GM12878 (cell line): Measurements from ENCODE around the gene MYCT1. TPM values are rescaled to one million over a fixed set of nuclear protein-coding genes. Genes with fewer than 3 reads are reported as not detected.

Experiments used
- ATAC-seq: fragments of 200-7000 bp; cut with Tn5 transposase; 3 replicates; pipeline ENCODE4 v1.9.1; 2020; ENCODE audit warnings: mild to moderate bottlenecking, moderate library complexity
- BruUV-seq: library from RNA; stranded (reverse); fragments of 400-500 nt; replicated peaks from 2 replicates; lab custom pipeline; 2021; lab: Mats Ljungman, UMichigan
- CTCF ChIA-PET: fragments of 300-600 bp; sonication (Branson Sonifier 250); formaldehyde crosslinking; extraction: SDS; loops from one replicate; lab custom pipeline; 2021; ENCODE audit warnings: inconsistent platforms; lab: Yijun Ruan, JAX
- POLR2A ChIA-PET: fragments of 350-600 bp; formaldehyde crosslinking; extraction: SDS; loops from one replicate; lab custom pipeline; 2021; ENCODE audit warnings: inconsistent platforms; lab: Charles Lee
- RAD21 ChIA-PET: fragments of 300-600 bp; sonication (Branson Sonifier 250); formaldehyde crosslinking; loops from one replicate; lab custom pipeline; 2023; ENCODE audit warnings: antibody characterized with exemption; ENCODE audit not compliant: unreplicated experiment; lab: Charles Lee
- SMC1A ChIA-PET: fragments of 300-600 bp; sonication (Branson Sonifier 250); formaldehyde crosslinking; loops from one replicate; lab custom pipeline; 2023; ENCODE audit not compliant: unreplicated experiment, uncharacterized antibody; lab: Charles Lee
- DNase-seq: peaks from one replicate; pipeline ENCODE4 v3.0.0-alpha.2; 2011; ENCODE audit warnings: low read depth, low spot score
- FAIRE-seq: peaks from 3 replicates; lab custom pipeline; 2011; peaks lifted over from hg19 to GRCh38; lab: Jason Lieb, UNC
- H2AFZ ChIP-seq: 2 replicates; pipeline ENCODE4 v1.6.0; 2011; ENCODE audit warnings: low read depth, low read length, control low read depth; ENCODE audit not compliant: control insufficient read depth
- H3K27ac ChIP-seq: 2 replicates; pipeline ENCODE4 v1.5.1; 2011; ENCODE audit warnings: control low read depth; ENCODE audit not compliant: control insufficient read depth, insufficient read depth
- H3K27me3 ChIP-seq, 2 experiments: replicated peaks in 1 of 2; 2 replicates each; pipeline versions ENCODE4 v1.6.0 to v1.6.1; 2011; ENCODE audit warnings: low read length in 1 of 2; ENCODE audit not compliant: control insufficient read depth in 2 of 2, insufficient read depth in 2 of 2
- H3K36me3 ChIP-seq, 2 experiments: 2 replicates each; pipeline ENCODE4 v1.5.1; 2011; ENCODE audit warnings: low read length in 1 of 2; ENCODE audit not compliant: control insufficient read depth in 2 of 2, insufficient read depth in 2 of 2
- H3K4me1 ChIP-seq: 2 replicates; pipeline ENCODE4 v1.6.1; 2011; ENCODE audit warnings: mild to moderate bottlenecking, low read length, moderate library complexity, mixed read lengths; ENCODE audit not compliant: control insufficient read depth, insufficient read depth
- H3K4me2 ChIP-seq: 2 replicates; pipeline ENCODE4 v1.6.0; 2011; ENCODE audit warnings: control low read depth; ENCODE audit not compliant: control insufficient read depth, insufficient read depth
- H3K4me3 ChIP-seq: fragments of 200-600 bp; sonication (generic); 2 replicates; pipeline ENCODE4 v1.5.1; 2016
- H3K79me2 ChIP-seq: 2 replicates; pipeline ENCODE4 v1.6.0; 2011; ENCODE audit warnings: low read length; ENCODE audit not compliant: control insufficient read depth, insufficient read depth
- H3K9ac ChIP-seq: 2 replicates; pipeline ENCODE4 v1.8.0; 2011; ENCODE audit warnings: low read length, control low read depth, mixed read lengths; ENCODE audit not compliant: control insufficient read depth, insufficient read depth
- H3K9me3 ChIP-seq: replicated peaks from 3 replicates; pipeline ENCODE4 v1.5.1; 2011; ENCODE audit warnings: mild to moderate bottlenecking, low read length; ENCODE audit not compliant: control insufficient read depth, insufficient read depth
- H4K20me1 ChIP-seq: 2 replicates; pipeline ENCODE4 v1.6.0; 2011; ENCODE audit not compliant: control insufficient read depth, insufficient read depth
- CTCF ChIP-seq, 3 experiments: IDR thresholded peaks in 2 of 3; conservative IDR thresholded peaks in 1 of 3; 2 replicates each; pipeline ENCODE4 v1.5.1; 2011; ENCODE audit warnings: low read depth in 3 of 3, low read length in 3 of 3, mild to moderate bottlenecking in 3 of 3, control low read depth in 2 of 3, moderate library complexity in 2 of 3, inconsistent platforms in 1 of 3, mixed read lengths in 1 of 3; ENCODE audit not compliant: control insufficient read depth in 2 of 3, insufficient read depth in 1 of 3; ENCODE audit errors: extremely low read depth in 1 of 3
- FOXK2 ChIP-seq: fragments of 450-650 bp; IDR thresholded peaks from 2 replicates; pipeline ENCODE4 v1.6.1; 2017; ENCODE audit warnings: mild to moderate bottlenecking, moderate library complexity
- MYB ChIP-seq: fragments of 150-350 bp; IDR thresholded peaks from 2 replicates; pipeline ENCODE4 v1.6.1; 2014; ENCODE audit warnings: mild to moderate bottlenecking, low read depth, low read length, borderline replicate concordance
- RAD21 ChIP-seq: IDR thresholded peaks from 2 replicates; pipeline ENCODE4 v1.6.1; 2011; ENCODE audit warnings: mild to moderate bottlenecking, low read depth, low read length, moderate library complexity; ENCODE audit not compliant: insufficient read depth
- RB1 ChIP-seq: fragments of 450-650 bp; formaldehyde crosslinking; IDR thresholded peaks from 2 replicates; pipeline ENCODE4 v1.6.1; 2017; ENCODE audit warnings: mild to moderate bottlenecking, borderline replicate concordance
- SMAD5 ChIP-seq: IDR thresholded peaks from 2 replicates; pipeline ENCODE4 v1.6.1; 2016; ENCODE audit warnings: antibody characterized with exemption, low read depth
- WGBS: methylation state at CpG from one replicate; pipeline ENCODE4 v1.1.6; 2016; ENCODE audit warnings: low lambda C conversion rate; ENCODE audit not compliant: insufficient replicate concordance, insufficient coverage; ENCODE audit errors: missing lambda C conversion rate; 5-methylcytosine and 5-hydroxymethylcytosine counted together
- in situ Hi-C: fragments of 300-500 bp; cut with MboI; formaldehyde crosslinking; loops from 9 replicates; pipeline ENCODE4 v1.14.3; 2018; ENCODE audit warnings: mixed read lengths
- intact Hi-C: fragments of 100-400 bp; cut with micrococcal nuclease; formaldehyde crosslinking; loops from one replicate; pipeline ENCODE4 v1.14.2; 2022; ENCODE audit not compliant: unreplicated experiment
- polyA plus RNA-seq, 11 experiments: library from polyadenylated mRNA; depleted of rRNA in 4 of 11; unstranded in 6 of 11; stranded (reverse) in 5 of 11; fragments of >200 nt; fragmentation: Nextera tagmentation in 4 of 11; fragmentation: Illumina TruSeq in 1 of 11; extraction: Ambion mirVana in 4 of 11; extraction: Trizol in 1 of 11; gene quantifications; 1 replicate in 1 of 11; 2 replicates in 10 of 11; pipeline versions ENCODE4 v1.2.1 to v1.2.3, GENCODE V29; 2011 to 2016; ENCODE audit warnings: inconsistent platforms in 2 of 11, missing spikeins in 2 of 11, low read depth in 1 of 11
- total RNA-seq, 4 experiments: library from RNA; depleted of rRNA in 3 of 4; stranded (reverse); fragments of >200 nt in 3 of 4; fragmentation: Illumina TruSeq in 1 of 4; extraction: Trizol in 1 of 4; gene quantifications; 2 replicates each; pipeline versions ENCODE4 v1.2.1 to v1.2.3, GENCODE V29; 2013 to 2021

The MYCT1 gene
- total and polyA plus RNA-seq, 10 of the 15 experiments (the other 5 are each of a cell fraction or from before 2014, with no cell fraction given), result 0.15 TPM; not detected in 9

DNA sequence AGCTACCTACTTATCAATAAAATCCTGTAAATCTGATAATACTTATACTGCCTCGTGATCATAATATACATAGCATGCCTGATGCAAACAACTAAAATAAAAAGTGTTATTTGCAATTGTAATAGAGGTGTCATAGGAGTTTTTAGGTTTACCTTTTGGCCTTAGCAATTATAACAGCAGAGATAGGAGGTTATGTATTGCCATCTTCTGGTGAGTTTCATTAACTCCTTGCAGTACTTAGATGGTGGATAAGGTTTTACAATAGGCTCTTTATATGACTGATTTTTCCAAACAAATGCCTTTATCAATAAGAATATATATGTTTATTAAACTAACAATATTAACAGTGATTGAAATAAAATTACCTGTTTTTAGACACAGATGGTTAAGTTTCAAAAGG lies 27.8 kb upstream of the MYCT1 start:
- SMC1A ChIA-PET, result no interaction called here
- peak; percentile 65 for ATAC-seq

More for the DNA sequence above, 27.8 kb upstream of the MYCT1 start:
- H2AFZ ChIP-seq, result no peak overlapping the region
- DNase-seq, result no peak
- H3K4me2 ChIP-seq, result no peak overlapping the region
- no peaks in the 10 kb centered on the region for H3K4me1 ChIP-seq
- no TSS peak for BruUV-seq
- no peaks in the 10 kb centered on the region for H3K9me3 ChIP-seq
- CTCF ChIA-PET, result interaction anchor here (0.9 to 2.2 kb wide), 3 partner anchors 18 to 119 kb away, joined by 3 to 6 read pairs (median 6); no protein-coding TSS in a partner anchor
- no peak overlapping the region for H3K4me3 ChIP-seq
- H3K27me3 ChIP-seq, result no peaks in the 10 kb centered on the region
- in situ Hi-C loops, result no loop called here
- no peak for FAIRE-seq
- no peaks in the 10 kb centered on the region for H3K36me3 ChIP-seq
- RAD21 ChIA-PET, result interaction anchor here (1.4 kb wide), 1 partner anchor 116 kb away, joined by 3 read pairs; no protein-coding TSS in a partner anchor
- 0% methylated on average over 1 of the region's 1 CpG for WGBS
- TF ChIP-seq MYB (no peak), RAD21 (peak; percentile 47), SMAD5 (no peak), RB1 (no peak), FOXK2 (no peak), CTCF (IDR thresholded peaks at IDR 0.05 in 2 of 3, conservative IDR thresholded peaks at IDR 0.05 in 1 of 3; ENCODE audit: control insufficient read depth in 2 of 3, extremely low read depth in 1 of 3, insufficient read depth in 1 of 3, low read depth in 3 of 3, low read length in 3 of 3) (peak in 1 of 3 experiments; percentile 22; a peak in 2 of 6 replicates)
- TF ChIP-seq, all 136 proteins: peak for 2
- Histone ChIP-seq H3K79me2 (no peaks in the 10 kb centered on the region), H3K9ac (no peak overlapping the region), H3K27ac (no peak overlapping the region), H4K20me1 (no peaks in the 10 kb centered on the region)
- POLR2A ChIA-PET, result no interaction called here
- intact Hi-C loops, result loop anchor here (1.0 kb wide), 1 partner anchor 118 kb away; no protein-coding TSS in a partner anchor
